Osteoblast (primary cell): Measurements from ENCODE around the gene SLC19A1. TPM values are rescaled to one million over a fixed set of nuclear protein-coding genes. Genes with fewer than 3 reads are reported as not detected.

Experiments
- DNase-seq: peaks from one replicate; pipeline ENCODE4 v3.0.0; 2011; ENCODE audit warnings: low spot score, mixed read lengths; ENCODE audit not compliant: insufficient read length; ENCODE audit errors: missing footprints
- H2AFZ ChIP-seq: 2 replicates; pipeline ENCODE4 v1.6.0; 2011; ENCODE audit warnings: mild to moderate bottlenecking, low read length
- H3K27ac ChIP-seq: 2 replicates; pipeline ENCODE4 v1.5.1; 2011; ENCODE audit warnings: mild to moderate bottlenecking, low read depth, low read length, moderate library complexity
- H3K27me3 ChIP-seq: 2 replicates; pipeline ENCODE4 v1.6.0; 2012; ENCODE audit warnings: mild to moderate bottlenecking, control low read depth, inconsistent platforms, low read length, moderate library complexity; ENCODE audit not compliant: insufficient read depth
- H3K36me3 ChIP-seq: 2 replicates; pipeline ENCODE4 v1.5.1; 2011; ENCODE audit warnings: mild to moderate bottlenecking, low read length, control low read depth, moderate library complexity; ENCODE audit not compliant: insufficient read depth
- H3K4me1 ChIP-seq: 2 replicates; pipeline ENCODE4 v1.5.1; 2011; ENCODE audit warnings: mild to moderate bottlenecking, low read length, control low read depth, moderate library complexity; ENCODE audit not compliant: insufficient read depth
- H3K4me2 ChIP-seq: 2 replicates; pipeline ENCODE4 v1.6.0; 2011; ENCODE audit warnings: mild to moderate bottlenecking, low read length; ENCODE audit not compliant: insufficient read depth
- H3K4me3 ChIP-seq: fragments of 200-600 bp; sonication (generic); 3 replicates; pipeline ENCODE4 v1.5.1; 2012; ENCODE audit warnings: mild to moderate bottlenecking, low read length, inconsistent platforms; ENCODE audit not compliant: insufficient read depth
- H3K79me2 ChIP-seq: 2 replicates; pipeline ENCODE4 v1.6.0; 2012; ENCODE audit warnings: mild to moderate bottlenecking, low read length, control low read depth, inconsistent platforms; ENCODE audit not compliant: insufficient read depth
- H3K9me3 ChIP-seq: 2 replicates; pipeline ENCODE4 v1.5.1; 2011; ENCODE audit warnings: low read depth, low read length, control low read depth
- H4K20me1 ChIP-seq: 2 replicates; pipeline ENCODE4 v1.6.0; 2012; ENCODE audit warnings: mild to moderate bottlenecking, low read length, control low read depth; ENCODE audit not compliant: insufficient read depth
- CTCF ChIP-seq: IDR thresholded peaks from 2 replicates; pipeline ENCODE4 v1.5.1; 2011; ENCODE audit warnings: mild to moderate bottlenecking, low read depth, low read length, moderate library complexity; ENCODE audit errors: extremely low read depth
- small RNA-seq: library from RNA; depleted of rRNA; stranded (forward); fragments of <200 nt; gene quantifications from one replicate; pipeline ENCODE3, GENCODE V24; 2012
- total RNA-seq: library from RNA; depleted of rRNA; stranded (reverse); fragments of >200 nt; gene quantifications from 2 replicates; pipeline ENCODE4 v1.2.3, GENCODE V29; 2012

SLC19A1 gene
- total RNA-seq, 1 donor = 2.9 TPM

DNA sequence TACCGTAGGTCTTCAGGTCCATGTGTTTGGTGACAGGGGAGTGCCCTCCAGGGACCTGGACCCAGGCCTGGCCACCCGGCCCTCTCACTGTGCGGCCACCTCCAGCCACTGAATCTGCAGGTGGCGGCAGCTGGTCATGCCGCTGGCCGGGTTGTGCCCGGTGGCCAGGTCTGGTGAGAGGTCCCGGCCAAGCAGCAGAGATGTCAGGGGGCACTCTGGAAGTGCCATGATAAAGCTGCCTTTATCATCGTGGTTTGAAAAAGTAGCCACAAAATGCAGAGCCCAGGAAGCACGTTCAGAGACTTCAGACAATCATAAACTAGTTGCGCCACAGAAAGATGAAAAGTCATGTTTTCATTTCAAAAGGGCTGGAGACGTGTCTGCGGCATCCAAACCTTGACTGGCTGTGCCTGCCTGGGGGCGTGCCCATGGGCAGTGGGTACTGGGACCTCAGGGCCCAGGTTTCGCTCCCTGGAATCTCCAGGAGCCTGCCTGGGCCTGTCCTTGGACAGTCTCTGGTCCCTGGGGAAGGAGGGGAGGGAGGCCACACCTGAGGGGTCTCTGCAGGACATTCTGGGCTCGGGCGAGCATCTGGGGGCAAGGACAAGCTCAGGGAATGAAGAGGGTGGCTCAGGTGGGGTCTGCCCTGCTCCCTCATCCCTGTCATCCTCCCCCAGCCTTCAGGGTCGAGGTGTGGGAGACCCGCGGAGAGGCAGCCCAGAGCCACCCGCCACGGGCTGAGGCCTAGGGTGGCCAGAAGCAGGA, 92.4 kb downstream of the SLC19A1 start:
- Histone ChIP-seq H2AFZ (no peak overlapping the region), H3K36me3 (no peaks in the 10 kb centered on the region), H3K27ac (no peak overlapping the region), H3K4me1 (peaks cover 7% of the 10 kb centered on the region), H3K79me2 (no peaks in the 10 kb centered on the region), H4K20me1 (no peaks in the 10 kb centered on the region), H3K9me3 (no peaks in the 10 kb centered on the region), H3K27me3 (peaks cover 5% of the 10 kb centered on the region), H3K4me3 (no peak overlapping the region), H3K4me2 (no peak overlapping the region)
- TF ChIP-seq CTCF = no peak
- DNase-seq = peak; percentile 39

DNA sequence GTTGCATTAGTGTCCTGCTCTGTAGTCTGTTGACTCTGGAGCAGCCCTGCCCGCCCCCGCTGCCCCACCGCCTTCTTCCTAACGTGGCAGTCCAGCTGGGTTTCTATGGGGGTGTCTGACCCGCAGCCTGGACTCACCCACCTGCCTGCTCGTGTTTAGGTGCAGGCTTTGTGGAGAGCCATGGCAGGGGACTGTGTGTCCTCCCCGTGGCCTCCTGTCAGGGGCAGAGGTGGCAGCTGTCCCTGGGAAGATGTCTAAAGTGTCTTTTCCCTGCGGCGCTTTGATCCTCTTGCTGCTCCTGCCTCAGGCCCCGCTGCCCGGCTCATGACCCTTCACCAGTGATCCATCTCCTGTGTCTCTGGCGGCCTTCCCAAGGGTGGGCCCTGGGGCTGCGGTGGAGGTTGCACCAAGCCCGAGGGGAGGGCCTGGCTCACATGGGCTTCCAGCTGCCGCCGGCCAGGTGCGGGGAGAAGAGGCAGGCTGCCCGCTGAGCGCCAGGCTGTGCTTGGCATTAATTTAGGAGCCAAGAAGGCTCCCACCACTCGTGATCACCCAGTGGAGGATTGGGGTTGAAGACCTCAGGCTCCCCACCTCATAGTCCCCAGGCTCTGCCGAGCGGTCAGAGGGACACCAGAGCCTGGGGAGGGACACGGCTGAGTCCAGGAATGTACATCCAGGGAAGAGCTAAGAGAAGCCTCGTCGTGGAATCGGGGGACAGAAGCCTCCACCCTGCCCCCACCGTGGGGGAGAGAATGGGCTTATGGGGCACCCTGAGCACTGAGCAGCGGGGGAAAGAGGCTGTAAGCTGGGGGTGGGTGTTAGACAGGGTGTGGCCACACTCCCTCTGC, 93.2 kb downstream of the SLC19A1 start:
- H3K27me3 ChIP-seq = no peaks in the 10 kb centered on the region
- H2AFZ ChIP-seq = no peak overlapping the region
- TF ChIP-seq CTCF = no peak
- H3K27ac ChIP-seq = no peak overlapping the region
- H3K4me2 ChIP-seq = no peak overlapping the region
- DNase-seq = peak; percentile 79
- H3K36me3 ChIP-seq = no peaks in the 10 kb centered on the region
- no peaks in the 10 kb centered on the region for H3K79me2 ChIP-seq
- no peaks in the 10 kb centered on the region for H3K4me1 ChIP-seq
- no peaks in the 10 kb centered on the region for H3K9me3 ChIP-seq
- no peak overlapping the region for H3K4me3 ChIP-seq
- no peaks in the 10 kb centered on the region for H4K20me1 ChIP-seq

DNA sequence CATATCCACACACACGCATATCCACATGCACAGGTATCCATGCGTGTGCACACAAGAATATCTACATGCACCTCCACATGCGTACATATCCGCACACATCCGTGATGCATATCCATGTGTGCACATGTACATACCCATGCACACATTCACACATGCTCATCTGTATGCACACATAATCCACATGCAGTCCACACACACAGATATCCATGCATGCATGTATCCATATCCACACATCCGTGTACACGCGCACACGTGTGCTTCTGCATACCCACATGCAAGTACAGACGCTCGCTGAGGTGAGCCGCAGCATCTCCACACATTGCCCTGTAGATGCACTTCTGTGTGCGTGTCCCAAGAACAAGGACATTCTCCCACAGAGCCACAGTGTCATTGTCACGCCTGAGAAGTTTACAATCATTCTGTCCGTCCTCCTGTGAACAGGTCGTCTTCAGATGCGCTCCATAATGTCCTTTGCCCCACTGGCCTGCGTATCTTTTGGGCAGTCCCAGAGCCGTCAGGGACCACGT, 93.9 kb downstream of the SLC19A1 start:
- no peak for TF ChIP-seq CTCF
- H3K79me2 ChIP-seq = no peaks in the 10 kb centered on the region
- H2AFZ ChIP-seq = no peak overlapping the region
- H4K20me1 ChIP-seq = no peaks in the 10 kb centered on the region
- no peaks in the 10 kb centered on the region for H3K27me3 ChIP-seq
- no peaks in the 10 kb centered on the region for H3K4me1 ChIP-seq
- H3K9me3 ChIP-seq = no peaks in the 10 kb centered on the region
- DNase-seq = peak; percentile 51
- H3K27ac ChIP-seq = no peak overlapping the region
- H3K4me3 ChIP-seq = no peak overlapping the region
- H3K36me3 ChIP-seq = no peaks in the 10 kb centered on the region
- H3K4me2 ChIP-seq = no peak overlapping the region

Small RNA genes lying within 50 kb of the gene (small RNA-seq; reads per million reads assigned to genes)
- not detected for gene MIR6815

Other genes starting within 250 kb of the SLC19A1 start
- gene COL18A1, start 137.3 kb downstream of the SLC19A1 start, total RNA-seq = 8.3 and 8.8 TPM in 2 replicates
- 1.1 and 1.2 TPM in 2 replicates for gene PCBP3, start 101.3 kb upstream of the SLC19A1 start, total RNA-seq